OCI-LY7 (cell line): ENCODE results near the gene CRB1. TPM values are rescaled to one million over a fixed set of nuclear protein-coding genes. Genes with fewer than 3 reads are reported as not detected.

Source experiments
- BruUV-seq: library from RNA; stranded (reverse); fragments of 400-500 nt; replicated peaks from 2 replicates; lab custom pipeline; 2021; lab: Mats Ljungman, UMichigan
- CTCF ChIA-PET: fragments of 300-600 bp; sonication (Branson Sonifier 250); formaldehyde crosslinking; loops from one replicate; lab custom pipeline; 2022; ENCODE audit warnings: antibody characterized with exemption; ENCODE audit not compliant: unreplicated experiment; lab: Charles Lee
- POLR2A ChIA-PET: fragments of 300-600 bp; sonication (Branson Sonifier 250); formaldehyde crosslinking; loops from one replicate; lab custom pipeline; 2022; ENCODE audit warnings: antibody characterized with exemption; lab: Charles Lee
- DNase-seq: peaks from one replicate; pipeline ENCODE4 v3.0.0-alpha.2; 2015; ENCODE audit warnings: low spot score
- H2AFZ ChIP-seq: fragments of 200-600 bp; sonication (generic), shearing (Covaris generic); 2 replicates; pipeline ENCODE4 v1.6.1; 2014; ENCODE audit warnings: mild to moderate bottlenecking, antibody characterized with exemption, low read length, moderate library complexity
- H3K27ac ChIP-seq: fragments of 200-600 bp; sonication (generic); 2 replicates; pipeline ENCODE4 v1.5.1; 2014; ENCODE audit warnings: mixed run types, low read depth, mild to moderate bottlenecking, moderate library complexity, low read length, inconsistent platforms; ENCODE audit not compliant: poor library complexity, severe bottlenecking
- H3K36me3 ChIP-seq: fragments of 200-600 bp; sonication (generic); 2 replicates; pipeline ENCODE4 v1.6.1; 2014; ENCODE audit warnings: mild to moderate bottlenecking, antibody characterized with exemption, low read length, moderate library complexity, mixed read lengths; ENCODE audit not compliant: insufficient read depth
- H3K4me1 ChIP-seq: fragments of 200-600 bp; sonication (generic); 2 replicates; pipeline ENCODE4 v1.5.1; 2014; ENCODE audit warnings: mild to moderate bottlenecking, low read length; ENCODE audit not compliant: insufficient read depth, poor library complexity, severe bottlenecking
- H3K4me2 ChIP-seq: fragments of 200-600 bp; sonication (generic); 2 replicates; pipeline ENCODE4 v1.6.1; 2014; ENCODE audit warnings: mild to moderate bottlenecking, low read length
- H3K4me3 ChIP-seq: fragments of 200-600 bp; sonication (generic); 2 replicates; pipeline ENCODE4 v1.5.1; 2014; ENCODE audit warnings: mild to moderate bottlenecking, low read depth, low read length; ENCODE audit not compliant: poor library complexity, severe bottlenecking
- H3K79me2 ChIP-seq: fragments of 200-600 bp; sonication (generic); 2 replicates; pipeline ENCODE4 v1.6.1; 2016; ENCODE audit warnings: low read depth, mild to moderate bottlenecking, low read length, moderate library complexity, mixed read lengths; ENCODE audit not compliant: insufficient read depth
- H3K9me2 ChIP-seq: fragments of 200-600 bp; sonication (generic); 2 replicates; pipeline ENCODE4 v1.6.1; 2016; ENCODE audit warnings: mild to moderate bottlenecking, low read length, mixed read lengths; ENCODE audit not compliant: insufficient read depth
- H3K9me3 ChIP-seq: fragments of 200-600 bp; sonication (generic); 2 replicates; pipeline ENCODE4 v1.6.1; 2014; ENCODE audit warnings: mild to moderate bottlenecking, mixed run types, low read length, mixed read lengths
- H4K20me1 ChIP-seq: fragments of 200-600 bp; sonication (generic); 2 replicates; pipeline ENCODE4 v1.6.1; 2014; ENCODE audit warnings: mild to moderate bottlenecking, antibody characterized with exemption, low read length, moderate library complexity, mixed read lengths; ENCODE audit not compliant: insufficient read depth
- CTCF ChIP-seq: fragments of 200-600 bp; sonication (generic); conservative IDR thresholded peaks from 2 replicates; pipeline ENCODE4 v1.5.1; 2014; ENCODE audit warnings: mild to moderate bottlenecking, antibody characterized with exemption, low read length, moderate library complexity, mixed read lengths
- EZH2phosphoT487 ChIP-seq: fragments of 200-600 bp; sonication (generic); IDR thresholded peaks from 2 replicates; pipeline ENCODE4 v1.6.1; 2018; ENCODE audit warnings: low read depth, borderline replicate concordance, mild to moderate bottlenecking, mixed run types, antibody characterized with exemption, low read length, moderate library complexity, mixed read lengths
- intact Hi-C: fragments of 100-400 bp; cut with micrococcal nuclease; formaldehyde crosslinking; loops from one replicate; pipeline ENCODE4 v1.10.0; 2022; ENCODE audit not compliant: unreplicated experiment
- total RNA-seq, 2 experiments: library from RNA; depleted of rRNA in 1 of 2; stranded (reverse); fragments of >200 nt in 1 of 2; shearing (Covaris generic) in 1 of 2; gene quantifications; 2 replicates each; pipeline ENCODE4 v1.2.3, GENCODE V29; 2014 to 2022

The CRB1 gene
- total RNA-seq, 2 experiments from 2014 or later: 0.25 TPM; not detected in 1

- Histone ChIP-seq H2AFZ (no peak overlapping the region), H3K36me3 (no peaks in the 10 kb centered on the region), H3K27ac (no peak overlapping the region), H3K4me2 (no peak overlapping the region), H3K4me3 (no peak overlapping the region), H3K9me3 (no peaks in the 10 kb centered on the region), H3K4me1 (no peaks in the 10 kb centered on the region), H3K9me2 (no peaks in the 10 kb centered on the region), H3K79me2 (no peaks in the 10 kb centered on the region), H4K20me1 (no peaks in the 10 kb centered on the region)
- ChIA-PET POLR2A (interaction anchor here (1.1 kb wide), 1 partner anchor 32 kb away, joined by 3 read pairs; no protein-coding TSS in a partner anchor), CTCF (no interaction called here)
- TF ChIP-seq CTCF (no peak), EZH2phosphoT487 (no peak)
- no peak for DNase-seq
- intact Hi-C loops: no loop called here
- no TSS peak for BruUV-seq
Measured at GRCh38 chr1:197393105-197393504, 125.1 kb downstream of the CRB1 start.

- POLR2A ChIA-PET: interaction anchor here (1.1 kb wide), 1 partner anchor 33 kb away, joined by 3 read pairs; no protein-coding TSS in a partner anchor
- H3K4me3 ChIP-seq: no peak overlapping the region
- no TSS peak for BruUV-seq
- no peaks in the 10 kb centered on the region for H3K36me3 ChIP-seq
- H3K4me1 ChIP-seq: no peaks in the 10 kb centered on the region
- H3K27ac ChIP-seq: no peak overlapping the region
- TF ChIP-seq CTCF (no peak), EZH2phosphoT487 (no peak)
- H3K4me2 ChIP-seq: no peak overlapping the region
- H4K20me1 ChIP-seq: no peaks in the 10 kb centered on the region
- no peak for DNase-seq
- no peaks in the 10 kb centered on the region for H3K9me2 ChIP-seq
- no peaks in the 10 kb centered on the region for H3K9me3 ChIP-seq
- no peak overlapping the region for H2AFZ ChIP-seq
- intact Hi-C loops: no loop called here
- CTCF ChIA-PET: no interaction called here
- no peaks in the 10 kb centered on the region for H3K79me2 ChIP-seq
Measured at GRCh38 chr1:197393772-197394171, 125.7 kb downstream of the CRB1 start.

- DNase-seq: no peak
- Histone ChIP-seq H2AFZ (no peak overlapping the region), H3K9me2 (no peaks in the 10 kb centered on the region), H3K4me2 (no peak overlapping the region), H3K9me3 (no peaks in the 10 kb centered on the region), H3K79me2 (no peaks in the 10 kb centered on the region), H3K4me3 (no peak overlapping the region), H3K27ac (no peak overlapping the region), H4K20me1 (no peaks in the 10 kb centered on the region), H3K4me1 (no peaks in the 10 kb centered on the region), H3K36me3 (no peaks in the 10 kb centered on the region)
- BruUV-seq: no TSS peak
- intact Hi-C loops: no loop called here
- TF ChIP-seq CTCF (no peak), EZH2phosphoT487 (no peak)
- ChIA-PET POLR2A (no interaction called here), CTCF (no interaction called here)
Measured at GRCh38 chr1:197394831-197395608, 127.0 kb downstream of the CRB1 start.
